HG03442 (cell line): Measurements from ENCODE around the gene MAIP1.
"Not testable (repeated sequence)": the region's sequence is repeated elsewhere in the genome, so short reads cannot be mapped to it uniquely, and the experiment has no call there.

Source experiments
- ATAC-seq: cut with Tn5 transposase; IDR thresholded peaks from one replicate; pipeline ENCODE4 v1.9.1; 2021; ENCODE audit warnings: mild to moderate bottlenecking, moderate library complexity; ENCODE audit not compliant: unreplicated experiment

The MAIP1 gene

GRCh38 chr2:199955339-199956061, at the start of gene MAIP1, which contains the start of gene TYW5:
Gene MAIP1, plus strand, starts transcription at chr2:199955582. Its CDS starts 217 bp downstream, at chr2:199955799.
Gene TYW5, minus strand, starts transcription at chr2:199955491. Its CDS starts 21 bp downstream, at chr2:199955470.
- peak; percentile 84 for ATAC-seq

GRCh38 chr2:199907008-199907714, 48.2 kb upstream of the MAIP1 start:
- ATAC-seq: no peak

GRCh38 chr2:199910338-199911051, 44.9 kb upstream of the MAIP1 start:
- ATAC-seq: no peak

GRCh38 chr2:199911052-199911876, 44.1 kb upstream of the MAIP1 start, which contains the start of gene C2orf69:
Gene C2orf69, plus strand, starts transcription at chr2:199911293. Its CDS starts 146 bp downstream, at chr2:199911439.
- peak; percentile 87 for ATAC-seq

GRCh38 chr2:199911877-199912161, 43.6 kb upstream of the MAIP1 start:
- ATAC-seq: no peak

- not testable (repeated sequence) for ATAC-seq
Measured at GRCh38 chr2:199912553-199913114, 42.7 kb upstream of the MAIP1 start.

- ATAC-seq: no peak
Measured at GRCh38 chr2:199914372-199914958, 40.9 kb upstream of the MAIP1 start.

GRCh38 chr2:199916980-199917379, 38.4 kb upstream of the MAIP1 start:
- ATAC-seq: no peak

- no peak for ATAC-seq
Measured at GRCh38 chr2:199922856-199923255, 32.5 kb upstream of the MAIP1 start.

GRCh38 chr2:199923924-199924323, 31.5 kb upstream of the MAIP1 start:
- ATAC-seq: no peak

- no peak for ATAC-seq
Measured at GRCh38 chr2:199926806-199927205, 28.6 kb upstream of the MAIP1 start.

GRCh38 chr2:199928226-199928625, 27.2 kb upstream of the MAIP1 start:
- ATAC-seq: no peak

- no peak for ATAC-seq
Measured at GRCh38 chr2:199928626-199929025, 26.8 kb upstream of the MAIP1 start.

GRCh38 chr2:199929262-199929661, 26.1 kb upstream of the MAIP1 start:
- ATAC-seq: no peak

- no peak for ATAC-seq
Measured at GRCh38 chr2:199932312-199932855, 23.0 kb upstream of the MAIP1 start.

GRCh38 chr2:199933466-199933865, 21.9 kb upstream of the MAIP1 start:
- no peak for ATAC-seq

GRCh38 chr2:199936554-199936953, 18.8 kb upstream of the MAIP1 start:
- ATAC-seq: no peak

- peak; percentile 58 for ATAC-seq
Measured at GRCh38 chr2:199940373-199940772, 15.0 kb upstream of the MAIP1 start.

GRCh38 chr2:199943373-199943772, 12.0 kb upstream of the MAIP1 start:
- ATAC-seq: no peak

- no peak for ATAC-seq
Measured at GRCh38 chr2:199946196-199946595, 9.2 kb upstream of the MAIP1 start.
